ENCODE results near the gene GIT2. TPM values are rescaled to one million over a fixed set of nuclear protein-coding genes. Genes with fewer than 3 reads are reported as not detected.

GIT2 gene
- total RNA-seq, 4 donors from 2014 or later = 36.8 to 52.8 (median 42.3) TPM

GRCh38 chr12:109926488-109927210 lies 69.5 kb downstream of the GIT2 start:
- TF ChIP-seq POLR2AphosphoS5 (IDR thresholded peaks at IDR 0.05) (no peak), CTCF (IDR thresholded peaks at IDR 0.05) (no peak), EP300 (IDR thresholded peaks at IDR 0.05) (no peak), POLR2A (IDR thresholded peaks at IDR 0.05) (no peak)

GRCh38 chr12:109926016-109926415 lies 70.2 kb downstream of the GIT2 start:
- ATAC-seq = no peak
- Histone ChIP-seq H3K36me3 (peaks cover 0 to 80% of the 10 kb centered on the region in 2 donors), H3K4me3 (no peak overlapping the region), H3K27me3 (no peaks in the 10 kb centered on the region), H3K9me3 (no peaks in the 10 kb centered on the region), H3K27ac (no peak overlapping the region), H3K4me1 (no peaks in the 10 kb centered on the region)
- 80% methylated on average over 1 of the region's 8 CpGs for WGBS, 2 donors (ENCODE audit: low coverage in 1 of 2)
- TF ChIP-seq POLR2AphosphoS5 (IDR thresholded peaks at IDR 0.05) = no peak
- no peak for TF ChIP-seq CTCF (IDR thresholded peaks at IDR 0.05)
- no peak for TF ChIP-seq EP300 (IDR thresholded peaks at IDR 0.05)
- TF ChIP-seq POLR2A (IDR thresholded peaks at IDR 0.05) = no peak

More at GRCh38 chr12:109926488-109927210, 69.5 kb downstream of the GIT2 start:
- no peak overlapping the region for H3K27ac ChIP-seq
- peaks cover 0 to 80% of the 10 kb centered on the region in 2 donors for H3K36me3 ChIP-seq
- no peaks in the 10 kb centered on the region for H3K4me1 ChIP-seq
- H3K9me3 ChIP-seq = no peaks in the 10 kb centered on the region
- H3K4me3 ChIP-seq = no peak overlapping the region
- WGBS, 2 donors (ENCODE audit: low coverage in 1 of 2) = no CpG with 5 or more reads among the region's 11 CpGs
- no peaks in the 10 kb centered on the region for H3K27me3 ChIP-seq
- no peak for ATAC-seq

GRCh38 chr12:109925185-109925840 lies 70.9 kb downstream of the GIT2 start:
- H3K4me3 ChIP-seq = no peak overlapping the region
- no peak overlapping the region for H3K27ac ChIP-seq
- H3K9me3 ChIP-seq = no peaks in the 10 kb centered on the region
- H3K27me3 ChIP-seq = no peaks in the 10 kb centered on the region
- peaks cover 0 to 80% of the 10 kb centered on the region in 2 donors for H3K36me3 ChIP-seq
- H3K4me1 ChIP-seq = no peaks in the 10 kb centered on the region
- ATAC-seq = no peak
- WGBS, 2 donors (ENCODE audit: low coverage in 1 of 2) = 58 to 69% methylated on average over 3 to 6 of the region's 20 CpGs
- TF ChIP-seq POLR2A (IDR thresholded peaks at IDR 0.05) (no peak), CTCF (IDR thresholded peaks at IDR 0.05) (no peak), EP300 (IDR thresholded peaks at IDR 0.05) (no peak), POLR2AphosphoS5 (IDR thresholded peaks at IDR 0.05) (no peak)

GRCh38 chr12:109923481-109924245 lies 72.5 kb downstream of the GIT2 start:
- Histone ChIP-seq H3K27me3 (no peaks in the 10 kb centered on the region), H3K4me3 (no peak overlapping the region), H3K9me3 (no peaks in the 10 kb centered on the region), H3K36me3 (peaks cover 0 to 81% of the 10 kb centered on the region in 2 donors), H3K27ac (no peak overlapping the region), H3K4me1 (no peaks in the 10 kb centered on the region)
- 67 to 100% methylated on average over 1 to 3 of the region's 17 CpGs for WGBS, 2 donors (ENCODE audit: low coverage in 1 of 2)
- ATAC-seq = no peak
- TF ChIP-seq POLR2AphosphoS5 (IDR thresholded peaks at IDR 0.05) (no peak), CTCF (IDR thresholded peaks at IDR 0.05) (no peak), POLR2A (IDR thresholded peaks at IDR 0.05) (no peak), EP300 (IDR thresholded peaks at IDR 0.05) (no peak)
